ENCODE results near the gene LRRC38. TPM values are rescaled to one million over a fixed set of nuclear protein-coding genes. Genes with fewer than 3 reads are reported as not detected.
"Not testable (repeated sequence)": the region's sequence is repeated elsewhere in the genome, so short reads cannot be mapped to it uniquely, and the experiment has no call there.

LRRC38 gene, protein sequence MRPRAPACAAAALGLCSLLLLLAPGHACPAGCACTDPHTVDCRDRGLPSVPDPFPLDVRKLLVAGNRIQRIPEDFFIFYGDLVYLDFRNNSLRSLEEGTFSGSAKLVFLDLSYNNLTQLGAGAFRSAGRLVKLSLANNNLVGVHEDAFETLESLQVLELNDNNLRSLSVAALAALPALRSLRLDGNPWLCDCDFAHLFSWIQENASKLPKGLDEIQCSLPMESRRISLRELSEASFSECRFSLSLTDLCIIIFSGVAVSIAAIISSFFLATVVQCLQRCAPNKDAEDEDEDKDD
- not detected in 2 replicates for polyA plus RNA-seq (2013)

DNA sequence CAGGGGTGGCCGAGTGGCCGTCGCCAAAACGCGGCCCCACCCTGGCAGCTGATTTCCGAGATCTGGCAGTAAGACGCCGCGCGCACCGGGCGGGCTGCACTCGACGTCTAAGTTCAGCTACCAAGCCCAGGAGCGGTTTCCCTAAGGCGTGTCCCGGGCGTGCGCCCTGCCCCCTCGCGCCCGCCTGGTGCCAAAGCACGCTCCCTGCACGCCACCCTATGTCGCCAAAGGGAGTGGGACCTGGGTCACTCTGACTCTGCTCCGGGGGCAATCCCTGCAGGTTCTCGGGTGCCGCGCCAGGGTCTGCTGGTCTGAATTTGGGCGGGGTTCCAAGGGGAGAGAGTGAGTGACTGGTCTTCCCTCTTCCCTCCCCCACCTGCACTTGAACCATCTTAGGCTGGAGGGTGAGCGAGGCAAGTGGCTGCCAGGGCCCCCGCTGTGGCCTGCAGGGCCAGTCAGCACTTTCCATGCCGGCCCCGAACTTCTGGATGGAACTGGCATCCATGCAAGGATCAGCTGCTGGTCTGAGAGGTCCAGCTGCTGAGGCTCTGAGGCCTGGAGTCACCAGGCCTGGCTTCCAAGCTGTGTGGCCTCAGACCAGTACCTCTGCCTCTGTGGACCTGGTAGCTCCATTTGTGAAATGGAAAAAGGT lies at the start of gene LRRC38:
Gene LRRC38, minus strand, starts transcription at position 109 of the 652 bp plus-strand sequence. CDS start 410 bp downstream, outside the sequence.
- H2AFZ ChIP-seq (ENCODE audit: insufficient read depth, low read length, poor library complexity) = no peak within 1 kb of the TSS
- H4K8ac ChIP-seq (ENCODE audit: low read depth, low read length) = no peak within 1 kb of the TSS
- H2AK5ac ChIP-seq (ENCODE audit: low read length) = no peak within 1 kb of the TSS
- no peak within 1 kb of the TSS for H2BK5ac ChIP-seq (ENCODE audit: low read depth, low read length, poor library complexity)
- no peak within 1 kb of the TSS for H3K4me3 ChIP-seq (ENCODE audit: low read depth, low read length)
- no peak within 1 kb of the TSS for H3K23ac ChIP-seq (ENCODE audit: low read length)
- H3K14ac ChIP-seq (ENCODE audit: low read length) = no peak within 1 kb of the TSS
- no peaks in the 10 kb centered on the region for H3K36me3 ChIP-seq (ENCODE audit: control insufficient read depth in 1 of 2, insufficient read depth in 2 of 2, low read length in 2 of 2)
- H3K79me1 ChIP-seq (ENCODE audit: low read length) = no peaks in the 10 kb centered on the region
- H4K12ac ChIP-seq (ENCODE audit: low read depth, low read length) = no peak within 1 kb of the TSS
- H3K27me3 ChIP-seq (ENCODE audit: insufficient read depth, low read length) = peaks cover 32% of the 10 kb centered on the region
- H3K4me1 ChIP-seq (ENCODE audit: control insufficient read depth in 1 of 2, insufficient read depth in 2 of 2, low read length in 2 of 2) = peaks cover 0 to 8% of the 10 kb centered on the region in 2 experiments
- H3K18ac ChIP-seq (ENCODE audit: low read length) = no peak within 1 kb of the TSS
- H3K4me2 ChIP-seq (ENCODE audit: low read length) = peak within 1 kb of the TSS; percentile 49
- H3K4ac ChIP-seq (ENCODE audit: low read depth, low read length) = no peak within 1 kb of the TSS
- DNase-seq = no peak
- H4K91ac ChIP-seq (ENCODE audit: low read depth, low read length) = no peak within 1 kb of the TSS
- H2BK120ac ChIP-seq (ENCODE audit: insufficient read depth, low read length, poor library complexity) = no peak within 1 kb of the TSS
- no CpG with 5 or more reads among the region's 34 CpGs for WGBS (ENCODE audit: extremely low coverage, insufficient coverage, insufficient read length)
- H3K9me3 ChIP-seq (ENCODE audit: insufficient read depth, low read depth, low read length) = peaks cover 9% of the 10 kb centered on the region
- no peak within 1 kb of the TSS for H3K9ac ChIP-seq (ENCODE audit: low read length)
- H3K27ac ChIP-seq (ENCODE audit: low read depth, low read length) = no peak within 1 kb of the TSS
- H3K79me2 ChIP-seq (ENCODE audit: control insufficient read depth, insufficient read depth, low read length, poor library complexity) = no peaks in the 10 kb centered on the region
- H2BK12ac ChIP-seq (ENCODE audit: low read length) = no peak within 1 kb of the TSS

DNA sequence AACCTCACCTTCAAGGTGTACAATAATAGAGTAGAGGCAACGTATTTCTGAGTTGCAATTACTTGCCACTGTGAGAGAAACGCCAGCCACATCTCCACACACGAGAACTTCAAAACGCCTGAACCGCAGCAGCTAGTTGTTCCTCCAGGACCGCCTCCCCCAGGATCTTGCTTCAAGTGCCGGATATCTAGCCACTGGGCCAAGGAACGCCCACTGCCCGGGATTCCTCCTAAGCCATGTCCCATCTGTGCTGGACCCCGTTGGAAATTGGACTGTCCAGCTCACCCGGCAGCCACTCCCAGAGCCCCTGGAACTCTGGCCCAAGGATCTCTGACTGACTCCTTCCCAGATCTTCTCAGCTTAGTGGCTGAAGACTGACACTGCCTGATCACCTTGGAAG lies 49.2 kb upstream of the LRRC38 start:
- H3K27ac ChIP-seq (ENCODE audit: low read depth, low read length); H3K36me3 ChIP-seq (ENCODE audit: control insufficient read depth in 1 of 2, insufficient read depth in 2 of 2, low read length in 2 of 2); H2AFZ ChIP-seq (ENCODE audit: insufficient read depth, low read length, poor library complexity); H3K4me3 ChIP-seq (ENCODE audit: low read depth, low read length); H3K27me3 ChIP-seq (ENCODE audit: insufficient read depth, low read length); H2BK12ac ChIP-seq (ENCODE audit: low read length); H3K9me3 ChIP-seq (ENCODE audit: insufficient read depth, low read depth, low read length); H2BK5ac ChIP-seq (ENCODE audit: low read depth, low read length, poor library complexity); H3K9ac ChIP-seq (ENCODE audit: low read length); H2AK5ac ChIP-seq (ENCODE audit: low read length); H4K8ac ChIP-seq (ENCODE audit: low read depth, low read length); H3K79me2 ChIP-seq (ENCODE audit: control insufficient read depth, insufficient read depth, low read length, poor library complexity); H3K18ac ChIP-seq (ENCODE audit: low read length); DNase-seq; H3K23ac ChIP-seq (ENCODE audit: low read length); H3K79me1 ChIP-seq (ENCODE audit: low read length); H3K14ac ChIP-seq (ENCODE audit: low read length); H3K4me2 ChIP-seq (ENCODE audit: low read length); H3K4ac ChIP-seq (ENCODE audit: low read depth, low read length); H4K12ac ChIP-seq (ENCODE audit: low read depth, low read length); H2BK120ac ChIP-seq (ENCODE audit: insufficient read depth, low read length, poor library complexity); H4K91ac ChIP-seq (ENCODE audit: low read depth, low read length); H3K4me1 ChIP-seq (ENCODE audit: control insufficient read depth in 1 of 2, insufficient read depth in 2 of 2, low read length in 2 of 2): not testable (repeated sequence)
- WGBS (ENCODE audit: extremely low coverage, insufficient coverage, insufficient read length) = no CpG with 5 or more reads among the region's 11 CpGs

DNA sequence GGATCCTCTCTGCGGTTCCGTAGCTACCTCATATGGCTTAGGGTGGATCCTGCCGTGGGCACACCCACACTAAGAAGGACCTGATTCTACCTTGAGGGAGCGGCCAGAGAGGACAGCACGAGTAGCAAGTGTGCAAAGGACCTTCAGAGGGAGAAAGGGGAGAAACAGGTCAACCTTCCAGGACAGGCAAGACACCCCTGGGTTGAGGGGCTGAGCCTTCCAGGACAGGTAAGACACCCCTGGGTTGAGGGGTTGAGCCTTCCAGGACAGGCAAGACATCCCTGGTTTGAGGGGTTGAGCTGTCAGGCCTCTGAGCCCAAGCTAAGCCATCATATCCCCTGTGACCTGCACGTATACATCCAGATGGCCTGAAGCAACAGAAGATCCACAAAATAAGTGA lies 46.7 kb upstream of the LRRC38 start:
- Histone ChIP-seq H3K36me3 (ENCODE audit: control insufficient read depth in 1 of 2, insufficient read depth in 2 of 2, low read length in 2 of 2) (no peaks in the 10 kb centered on the region), H2BK5ac (ENCODE audit: low read depth, low read length, poor library complexity) (no peak overlapping the region), H3K9ac (ENCODE audit: low read length) (no peak overlapping the region), H2BK120ac (ENCODE audit: insufficient read depth, low read length, poor library complexity) (no peak overlapping the region), H3K4me1 (ENCODE audit: control insufficient read depth in 1 of 2, insufficient read depth in 2 of 2, low read length in 2 of 2) (peaks cover under 1 to 3% of the 10 kb centered on the region in 2 experiments), H4K12ac (ENCODE audit: low read depth, low read length) (no peak overlapping the region), H3K14ac (ENCODE audit: low read length) (no peak overlapping the region), H2AFZ (ENCODE audit: insufficient read depth, low read length, poor library complexity) (no peak overlapping the region), H2AK5ac (ENCODE audit: low read length) (no peak overlapping the region), H3K79me2 (ENCODE audit: control insufficient read depth, insufficient read depth, low read length, poor library complexity) (no peaks in the 10 kb centered on the region), H3K18ac (ENCODE audit: low read length) (no peak overlapping the region), H3K27me3 (ENCODE audit: insufficient read depth, low read length) (no peaks in the 10 kb centered on the region), H4K8ac (ENCODE audit: low read depth, low read length) (no peak overlapping the region), H3K23ac (ENCODE audit: low read length) (no peak overlapping the region), H3K27ac (ENCODE audit: low read depth, low read length) (no peak overlapping the region), H3K9me3 (ENCODE audit: insufficient read depth, low read depth, low read length) (no peaks in the 10 kb centered on the region), H3K79me1 (ENCODE audit: low read length) (no peaks in the 10 kb centered on the region), H3K4me3 (ENCODE audit: low read depth, low read length) (no peak overlapping the region), H4K91ac (ENCODE audit: low read depth, low read length) (no peak overlapping the region), H3K4me2 (ENCODE audit: low read length) (no peak overlapping the region), H3K4ac (ENCODE audit: low read depth, low read length) (no peak overlapping the region), H2BK12ac (ENCODE audit: low read length) (no peak overlapping the region)
- WGBS (ENCODE audit: extremely low coverage, insufficient coverage, insufficient read length) = no CpG with 5 or more reads among the region's 6 CpGs
- no peak for DNase-seq

DNA sequence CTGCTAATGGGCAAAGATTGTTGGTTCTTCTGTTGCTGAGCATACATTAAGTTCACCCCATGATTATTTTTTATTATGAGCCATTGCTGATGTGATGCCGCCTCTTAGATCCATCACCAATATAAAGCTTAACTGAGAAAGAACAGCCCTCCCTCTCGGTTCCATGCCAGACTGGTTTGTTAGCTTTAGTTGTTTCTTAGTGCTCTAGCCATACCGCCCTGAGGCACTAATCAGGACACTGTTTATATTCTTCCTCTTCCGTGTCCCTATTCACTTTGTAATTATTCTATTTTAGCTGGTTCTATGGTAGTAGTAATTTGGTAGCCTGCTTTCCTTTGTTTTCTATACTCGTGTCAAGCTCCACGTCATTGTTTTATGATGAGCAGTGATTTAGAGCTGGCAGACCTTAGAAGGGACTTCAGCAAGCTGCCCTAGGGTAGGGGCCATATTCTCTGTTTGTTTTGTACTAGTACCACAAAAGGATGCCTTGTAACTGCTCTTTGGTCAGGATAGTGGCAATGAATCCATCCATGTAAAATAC lies 42.5 kb upstream of the LRRC38 start:
- H4K8ac ChIP-seq (ENCODE audit: low read depth, low read length) = no peak overlapping the region
- no peak overlapping the region for H2AFZ ChIP-seq (ENCODE audit: insufficient read depth, low read length, poor library complexity)
- H3K36me3 ChIP-seq (ENCODE audit: control insufficient read depth in 1 of 2, insufficient read depth in 2 of 2, low read length in 2 of 2) = no peaks in the 10 kb centered on the region

More for the DNA sequence above, 42.5 kb upstream of the LRRC38 start:
- H3K4me1 ChIP-seq (ENCODE audit: control insufficient read depth in 1 of 2, insufficient read depth in 2 of 2, low read length in 2 of 2) = peaks cover 0 to 2% of the 10 kb centered on the region in 2 experiments
- H3K4me3 ChIP-seq (ENCODE audit: low read depth, low read length) = no peak overlapping the region
- H3K18ac ChIP-seq (ENCODE audit: low read length) = no peak overlapping the region
- no peaks in the 10 kb centered on the region for H3K79me1 ChIP-seq (ENCODE audit: low read length)
- no peak overlapping the region for H3K14ac ChIP-seq (ENCODE audit: low read length)
- no peak overlapping the region for H4K12ac ChIP-seq (ENCODE audit: low read depth, low read length)
- H3K4me2 ChIP-seq (ENCODE audit: low read length) = no peak overlapping the region
- no peak overlapping the region for H2BK12ac ChIP-seq (ENCODE audit: low read length)
- peaks cover 3% of the 10 kb centered on the region for H3K9me3 ChIP-seq (ENCODE audit: insufficient read depth, low read depth, low read length)
- no peak overlapping the region for H3K9ac ChIP-seq (ENCODE audit: low read length)
- H2BK5ac ChIP-seq (ENCODE audit: low read depth, low read length, poor library complexity) = no peak overlapping the region
- no peak overlapping the region for H2AK5ac ChIP-seq (ENCODE audit: low read length)
- WGBS (ENCODE audit: extremely low coverage, insufficient coverage, insufficient read length) = no CpG with 5 or more reads among the region's 6 CpGs
- H3K27ac ChIP-seq (ENCODE audit: low read depth, low read length) = no peak overlapping the region
- H2BK120ac ChIP-seq (ENCODE audit: insufficient read depth, low read length, poor library complexity) = no peak overlapping the region
- H3K23ac ChIP-seq (ENCODE audit: low read length) = no peak overlapping the region
- H3K27me3 ChIP-seq (ENCODE audit: insufficient read depth, low read length) = no peaks in the 10 kb centered on the region
- H3K79me2 ChIP-seq (ENCODE audit: control insufficient read depth, insufficient read depth, low read length, poor library complexity) = no peaks in the 10 kb centered on the region
- H4K91ac ChIP-seq (ENCODE audit: low read depth, low read length) = no peak overlapping the region
- no peak overlapping the region for H3K4ac ChIP-seq (ENCODE audit: low read depth, low read length)
- DNase-seq = peak in 1 of 2 donors; percentile 12
